Astrocyte (in vitro differentiated cells and primary cell): ENCODE measurements around the gene INPP5J.

ENCODE experiments used
- EZH2 ChIP-seq: IDR thresholded peaks from 2 replicates; pipeline ENCODE4 v1.6.1; 2012; ENCODE audit warnings: mild to moderate bottlenecking, low read length, inconsistent platforms; ENCODE audit not compliant: insufficient read depth
- TF ChIP-seq, protein P1 (sequence below): IDR thresholded peaks from 2 replicates; pipeline ENCODE4 v1.5.1; 2011; ENCODE audit warnings: low read depth, mild to moderate bottlenecking, inconsistent platforms, low read length, moderate library complexity; ENCODE audit not compliant: insufficient read depth

DNA sequence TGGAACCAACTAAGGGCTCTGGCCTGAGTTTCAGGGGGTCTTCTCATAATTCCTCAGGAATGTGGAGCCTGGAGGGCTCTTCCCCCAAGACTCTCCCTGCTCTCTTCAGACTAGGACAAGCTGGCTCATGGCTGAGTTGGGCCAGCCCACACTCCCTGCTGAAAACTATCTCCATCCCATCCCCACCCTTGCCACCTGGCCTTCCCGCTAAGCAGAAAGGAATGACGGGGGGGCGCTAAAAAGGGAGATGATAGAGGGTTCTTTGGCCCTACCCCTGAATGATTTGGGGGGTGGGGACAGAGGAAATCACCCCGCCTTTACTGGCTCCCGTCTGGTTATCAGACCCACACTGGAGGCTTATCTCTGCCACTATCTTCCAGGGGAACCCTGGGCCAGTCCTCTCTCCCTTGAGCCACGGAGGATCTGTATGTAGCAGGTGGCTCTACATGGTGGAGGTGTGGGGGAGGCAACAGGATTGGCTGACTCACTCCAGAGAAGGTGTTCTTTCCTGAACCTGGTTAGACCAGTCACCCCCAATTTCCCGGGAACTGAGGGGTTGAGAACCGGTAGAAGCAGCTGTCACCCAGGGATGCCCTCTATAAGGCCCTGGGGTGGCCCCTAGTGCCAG lies 35.9 kb upstream of the INPP5J start:
- TF ChIP-seq, protein P1, sequence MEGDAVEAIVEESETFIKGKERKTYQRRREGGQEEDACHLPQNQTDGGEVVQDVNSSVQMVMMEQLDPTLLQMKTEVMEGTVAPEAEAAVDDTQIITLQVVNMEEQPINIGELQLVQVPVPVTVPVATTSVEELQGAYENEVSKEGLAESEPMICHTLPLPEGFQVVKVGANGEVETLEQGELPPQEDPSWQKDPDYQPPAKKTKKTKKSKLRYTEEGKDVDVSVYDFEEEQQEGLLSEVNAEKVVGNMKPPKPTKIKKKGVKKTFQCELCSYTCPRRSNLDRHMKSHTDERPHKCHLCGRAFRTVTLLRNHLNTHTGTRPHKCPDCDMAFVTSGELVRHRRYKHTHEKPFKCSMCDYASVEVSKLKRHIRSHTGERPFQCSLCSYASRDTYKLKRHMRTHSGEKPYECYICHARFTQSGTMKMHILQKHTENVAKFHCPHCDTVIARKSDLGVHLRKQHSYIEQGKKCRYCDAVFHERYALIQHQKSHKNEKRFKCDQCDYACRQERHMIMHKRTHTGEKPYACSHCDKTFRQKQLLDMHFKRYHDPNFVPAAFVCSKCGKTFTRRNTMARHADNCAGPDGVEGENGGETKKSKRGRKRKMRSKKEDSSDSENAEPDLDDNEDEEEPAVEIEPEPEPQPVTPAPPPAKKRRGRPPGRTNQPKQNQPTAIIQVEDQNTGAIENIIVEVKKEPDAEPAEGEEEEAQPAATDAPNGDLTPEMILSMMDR = no peak
- TF ChIP-seq EZH2 = no peak
